ENCODE measurements around the gene ANO7. TPM values are rescaled to one million over a fixed set of nuclear protein-coding genes. Genes with fewer than 3 reads are reported as not detected.

Gene ANO7
- total and polyA plus RNA-seq, 4 donors: 0.71 to 1.1 (median 0.86) TPM

DNA sequence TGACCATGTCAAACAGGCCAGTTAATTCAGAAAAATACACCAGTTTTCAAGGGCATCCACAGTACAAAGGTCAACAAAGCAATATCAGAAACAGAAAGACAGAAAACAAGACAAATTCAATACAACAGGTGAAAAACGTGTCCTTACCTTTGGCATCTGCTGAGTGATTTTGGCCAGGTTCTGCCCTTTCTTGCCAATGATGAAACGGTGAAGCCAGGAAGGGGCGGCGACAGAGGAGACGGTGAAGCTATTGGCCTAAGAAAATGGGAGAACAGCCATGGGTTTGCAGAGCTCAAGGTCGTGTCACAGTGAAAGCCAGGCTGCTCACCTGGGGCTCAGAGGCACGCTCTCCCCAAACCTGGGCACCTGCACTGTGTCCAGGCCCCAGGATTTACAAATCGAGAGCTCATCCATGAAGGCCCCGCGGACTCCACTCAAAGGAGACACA lies 66.5 kb downstream of the ANO7 start:
- WGBS, 2 donors: 94 to 97% methylated on average over 10 of the region's 10 CpGs
- ATAC-seq (ENCODE audit: insufficient read depth, low FRiP score) (no peak), DNase-seq (no peak)
- Histone ChIP-seq H3K4me3 (no peak overlapping the region), H3K4me1 (ENCODE audit: control insufficient read depth in 5 of 5, insufficient read depth in 5 of 5, low read length in 5 of 5) (peaks cover 0 to 2% (median 0%) of the 10 kb centered on the region in 5 donors), H3K36me3 (ENCODE audit: control insufficient read depth in 4 of 4, insufficient read depth in 4 of 4, low read length in 4 of 4) (peaks cover 57 to 66% (median 63%) of the 10 kb centered on the region in 4 donors), H3K27ac (ENCODE audit: low read depth in 1 of 2, low read length in 1 of 2) (no peak overlapping the region), H3K9ac (ENCODE audit: insufficient read depth in 1 of 2, low read length in 2 of 2) (no peak overlapping the region), H3K27me3 (ENCODE audit: control insufficient read depth in 3 of 3, insufficient read depth in 3 of 3, low read length in 2 of 3) (no peaks in the 10 kb centered on the region), H3K9me3 (ENCODE audit: control insufficient read depth in 4 of 4, insufficient read depth in 3 of 4, low read length in 3 of 4) (no peaks in the 10 kb centered on the region)
- no peak for TF ChIP-seq CTCF (IDR thresholded peaks at IDR 0.05; ENCODE audit: control extremely low read depth, extremely low read depth)

GRCh38 chr2:241255542-241256167 lies 67.2 kb downstream of the ANO7 start:
- Histone ChIP-seq H3K4me1 (ENCODE audit: control insufficient read depth in 5 of 5, insufficient read depth in 5 of 5, low read length in 5 of 5) (peaks cover 0 to 2% (median 0%) of the 10 kb centered on the region in 5 donors), H3K27me3 (ENCODE audit: control insufficient read depth in 3 of 3, insufficient read depth in 3 of 3, low read length in 2 of 3) (no peaks in the 10 kb centered on the region), H3K9ac (ENCODE audit: insufficient read depth in 1 of 2, low read length in 2 of 2) (no peak overlapping the region), H3K4me3 (no peak overlapping the region), H3K27ac (ENCODE audit: low read depth in 1 of 2, low read length in 1 of 2) (no peak overlapping the region), H3K9me3 (ENCODE audit: control insufficient read depth in 4 of 4, insufficient read depth in 3 of 4, low read length in 3 of 4) (no peaks in the 10 kb centered on the region), H3K36me3 (ENCODE audit: control insufficient read depth in 4 of 4, insufficient read depth in 4 of 4, low read length in 4 of 4) (peaks cover 54 to 62% (median 61%) of the 10 kb centered on the region in 4 donors)
- DNase-seq (no peak), ATAC-seq (ENCODE audit: insufficient read depth, low FRiP score) (no peak)
- 91% methylated on average over 13 of the region's 13 CpGs for WGBS, 2 donors
- no peak for TF ChIP-seq CTCF (IDR thresholded peaks at IDR 0.05; ENCODE audit: control extremely low read depth, extremely low read depth)

DNA sequence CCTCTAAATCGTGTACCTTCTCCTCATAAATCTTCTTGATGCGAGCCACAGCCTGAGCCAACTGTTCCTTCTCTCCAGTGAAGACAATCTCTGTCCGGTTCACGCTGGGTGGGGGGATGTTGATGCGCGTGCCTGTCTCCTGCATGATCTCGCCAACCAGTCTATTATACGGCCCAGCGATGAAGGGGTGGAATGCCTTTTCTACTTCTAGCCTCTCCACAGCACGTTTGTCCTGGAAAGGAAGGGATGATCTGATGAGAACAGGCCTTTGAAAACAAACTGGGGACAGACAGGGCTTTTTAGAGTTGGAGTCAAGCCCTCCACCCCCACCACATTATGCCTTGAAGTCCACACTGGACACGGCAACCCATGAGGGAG lies 67.7 kb downstream of the ANO7 start:
- ATAC-seq (ENCODE audit: insufficient read depth, low FRiP score) (no peak), DNase-seq (no peak)
- no peaks in the 10 kb centered on the region for H3K27me3 ChIP-seq (ENCODE audit: control insufficient read depth in 3 of 3, insufficient read depth in 3 of 3, low read length in 2 of 3)
- H3K27ac ChIP-seq (ENCODE audit: low read depth in 1 of 2, low read length in 1 of 2): no peak overlapping the region
- no peak overlapping the region for H3K4me3 ChIP-seq
- H3K36me3 ChIP-seq (ENCODE audit: control insufficient read depth in 4 of 4, insufficient read depth in 4 of 4, low read length in 4 of 4): peaks cover 55 to 63% (median 57%) of the 10 kb centered on the region in 4 donors
- TF ChIP-seq CTCF (IDR thresholded peaks at IDR 0.05; ENCODE audit: control extremely low read depth, extremely low read depth): no peak
- no peak overlapping the region for H3K9ac ChIP-seq (ENCODE audit: insufficient read depth in 1 of 2, low read length in 2 of 2)
- WGBS, 2 donors: 90 to 96% methylated on average over 11 of the region's 11 CpGs
- H3K9me3 ChIP-seq (ENCODE audit: control insufficient read depth in 4 of 4, insufficient read depth in 3 of 4, low read length in 3 of 4): no peaks in the 10 kb centered on the region
- peaks cover 0 to 2% (median 0%) of the 10 kb centered on the region in 5 donors for H3K4me1 ChIP-seq (ENCODE audit: control insufficient read depth in 5 of 5, insufficient read depth in 5 of 5, low read length in 5 of 5)

All from lung (tissue), 12 donors.